ENCODE results near the gene MAN1A1. TPM values are rescaled to one million over a fixed set of nuclear protein-coding genes. Genes with fewer than 3 reads are reported as not detected.

The MAN1A1 gene
- total RNA-seq, 1 donor from 2014 or later, result 75.5 TPM

DNA sequence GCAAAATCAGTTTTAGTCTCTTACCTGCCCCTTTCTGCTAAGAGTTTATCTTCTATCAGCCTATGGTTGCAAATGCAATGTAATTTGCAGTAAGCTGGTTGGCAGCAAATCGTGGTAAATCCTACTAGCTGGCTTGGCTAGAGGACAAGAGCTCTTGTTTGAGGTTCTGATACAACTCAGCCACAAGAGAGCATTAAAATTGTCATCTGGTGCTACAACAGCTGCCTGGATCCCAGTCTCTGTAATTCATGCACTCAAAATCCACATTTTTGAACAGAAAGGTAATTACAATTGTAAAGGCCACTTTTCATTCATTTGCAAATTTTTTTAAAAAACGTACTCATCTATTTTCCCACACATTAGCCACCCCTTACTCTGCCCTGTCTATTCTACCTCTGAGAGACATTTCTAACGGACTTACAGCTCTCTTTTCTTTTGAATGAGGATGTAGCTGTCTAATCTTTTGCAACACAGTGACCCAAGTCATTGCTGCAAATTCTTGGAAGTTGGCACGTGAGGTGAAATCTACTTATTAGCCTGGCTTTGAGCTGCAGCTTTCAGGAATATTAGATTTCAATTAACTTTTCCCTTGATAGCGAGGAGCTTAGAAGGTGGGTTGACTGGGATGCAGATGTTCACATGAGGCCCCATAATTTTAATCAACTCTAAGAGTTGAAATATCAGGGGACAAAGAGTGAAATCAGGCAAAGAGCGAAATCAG, 217.1 kb downstream of the MAN1A1 start:
- TF ChIP-seq, protein P1, sequence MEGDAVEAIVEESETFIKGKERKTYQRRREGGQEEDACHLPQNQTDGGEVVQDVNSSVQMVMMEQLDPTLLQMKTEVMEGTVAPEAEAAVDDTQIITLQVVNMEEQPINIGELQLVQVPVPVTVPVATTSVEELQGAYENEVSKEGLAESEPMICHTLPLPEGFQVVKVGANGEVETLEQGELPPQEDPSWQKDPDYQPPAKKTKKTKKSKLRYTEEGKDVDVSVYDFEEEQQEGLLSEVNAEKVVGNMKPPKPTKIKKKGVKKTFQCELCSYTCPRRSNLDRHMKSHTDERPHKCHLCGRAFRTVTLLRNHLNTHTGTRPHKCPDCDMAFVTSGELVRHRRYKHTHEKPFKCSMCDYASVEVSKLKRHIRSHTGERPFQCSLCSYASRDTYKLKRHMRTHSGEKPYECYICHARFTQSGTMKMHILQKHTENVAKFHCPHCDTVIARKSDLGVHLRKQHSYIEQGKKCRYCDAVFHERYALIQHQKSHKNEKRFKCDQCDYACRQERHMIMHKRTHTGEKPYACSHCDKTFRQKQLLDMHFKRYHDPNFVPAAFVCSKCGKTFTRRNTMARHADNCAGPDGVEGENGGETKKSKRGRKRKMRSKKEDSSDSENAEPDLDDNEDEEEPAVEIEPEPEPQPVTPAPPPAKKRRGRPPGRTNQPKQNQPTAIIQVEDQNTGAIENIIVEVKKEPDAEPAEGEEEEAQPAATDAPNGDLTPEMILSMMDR (IDR thresholded peaks at IDR 0.05), result no peak
- intact Hi-C loops (cut with DNase I), result no loop called here
- H3K4me3 ChIP-seq, result no peak overlapping the region
- no peak for DNase-seq (ENCODE audit: low spot score in 2 of 2)
- no peaks in the 10 kb centered on the region for H3K36me3 ChIP-seq
- no peaks in the 10 kb centered on the region for H3K27me3 ChIP-seq
- peaks cover 4 to 11% of the 10 kb centered on the region in 2 donors for H3K4me1 ChIP-seq
- no peaks in the 10 kb centered on the region for H3K9me3 ChIP-seq
- no peak overlapping the region for H3K27ac ChIP-seq

DNA sequence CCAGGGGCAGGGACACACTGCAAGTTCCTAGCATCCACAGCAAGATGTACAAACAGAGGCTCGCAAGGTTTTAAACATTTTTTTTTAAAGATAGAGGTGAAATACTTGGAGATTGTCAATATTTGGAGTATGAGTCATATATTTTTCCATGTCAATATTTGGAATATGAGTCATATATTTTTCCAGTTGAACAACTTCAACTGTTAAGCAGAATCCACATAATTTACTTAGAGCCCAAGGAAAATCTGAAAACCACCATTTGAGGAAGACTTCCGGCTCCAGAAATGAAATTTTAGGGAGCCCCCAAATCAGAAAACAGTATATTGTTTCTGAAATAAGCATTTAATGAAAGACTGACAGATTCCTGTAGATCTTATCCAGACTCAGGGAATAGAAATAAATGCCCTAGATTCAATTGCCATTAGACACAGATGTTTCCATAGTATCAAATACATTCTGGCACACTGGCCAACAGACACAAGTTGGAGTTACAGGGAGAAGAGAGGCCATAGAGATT, 219.5 kb downstream of the MAN1A1 start:
- H3K4me1 ChIP-seq, result peaks cover 4 to 11% of the 10 kb centered on the region in 2 donors
- intact Hi-C loops (cut with DNase I), result loop anchor here (2.0 kb wide), 1 partner anchor 219 kb away; the partner anchor contains the start of gene MAN1A1
- H3K27me3 ChIP-seq, result no peaks in the 10 kb centered on the region
- H3K4me3 ChIP-seq, result no peak overlapping the region
- TF ChIP-seq, protein P1 (IDR thresholded peaks at IDR 0.05), result no peak
- no peaks in the 10 kb centered on the region for H3K9me3 ChIP-seq
- no peaks in the 10 kb centered on the region for H3K36me3 ChIP-seq
- peak overlapping the region; percentile 14 to 47 for H3K27ac ChIP-seq
- no peak for DNase-seq (ENCODE audit: low spot score in 2 of 2)

DNA sequence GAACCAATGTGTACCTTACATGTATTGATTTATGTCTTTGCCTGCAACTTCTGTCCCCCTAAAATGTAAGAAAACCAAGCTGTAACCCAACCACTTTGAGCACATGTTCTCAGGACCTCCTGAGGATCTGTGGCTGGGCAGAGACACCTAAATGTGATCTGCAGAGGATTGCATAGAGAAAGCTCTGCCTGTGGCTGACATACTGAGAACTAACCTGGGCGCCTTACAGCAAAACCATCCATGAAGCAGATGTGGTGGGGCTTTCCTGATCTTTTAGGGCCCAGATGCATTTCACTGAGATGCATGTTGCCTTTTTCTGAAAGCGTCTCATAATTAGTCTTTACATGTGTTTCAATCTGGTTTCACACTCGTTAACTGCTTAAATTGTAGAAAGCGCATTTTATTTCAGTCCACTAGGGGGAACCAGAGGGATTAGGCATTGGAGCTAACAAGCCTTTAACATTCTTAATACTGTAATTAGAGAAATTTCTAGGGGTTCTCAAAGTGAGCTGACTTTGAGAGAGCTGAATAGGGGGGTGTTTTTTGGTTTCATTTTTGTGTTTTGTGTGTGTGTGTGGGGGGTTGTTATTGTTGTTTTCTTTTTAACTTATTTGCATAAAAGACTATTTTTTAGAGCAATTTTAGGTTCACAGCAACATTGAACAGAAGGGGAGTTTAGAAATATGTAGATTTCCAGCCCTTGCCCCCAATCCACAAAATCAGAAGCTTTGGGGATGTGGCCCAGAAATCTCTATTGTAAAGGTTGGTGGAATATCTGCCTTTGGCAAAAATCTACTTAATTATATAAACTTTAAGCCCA, 220.2 kb downstream of the MAN1A1 start:
- H3K9me3 ChIP-seq, result no peaks in the 10 kb centered on the region
- no peaks in the 10 kb centered on the region for H3K36me3 ChIP-seq
- intact Hi-C loops (cut with DNase I), result loop anchor here (2.0 kb wide), 1 partner anchor 219 kb away; the partner anchor contains the start of gene MAN1A1
- H3K27me3 ChIP-seq, result no peaks in the 10 kb centered on the region
- H3K4me1 ChIP-seq, result peaks cover 4 to 11% of the 10 kb centered on the region in 2 donors
- H3K27ac ChIP-seq, result peak overlapping the region; percentile 14 to 47
- no peak for DNase-seq (ENCODE audit: low spot score in 2 of 2)
- TF ChIP-seq, protein P1 (IDR thresholded peaks at IDR 0.05), result peak; percentile 53 to 85 (median 85)
- no peak overlapping the region for H3K4me3 ChIP-seq

DNA sequence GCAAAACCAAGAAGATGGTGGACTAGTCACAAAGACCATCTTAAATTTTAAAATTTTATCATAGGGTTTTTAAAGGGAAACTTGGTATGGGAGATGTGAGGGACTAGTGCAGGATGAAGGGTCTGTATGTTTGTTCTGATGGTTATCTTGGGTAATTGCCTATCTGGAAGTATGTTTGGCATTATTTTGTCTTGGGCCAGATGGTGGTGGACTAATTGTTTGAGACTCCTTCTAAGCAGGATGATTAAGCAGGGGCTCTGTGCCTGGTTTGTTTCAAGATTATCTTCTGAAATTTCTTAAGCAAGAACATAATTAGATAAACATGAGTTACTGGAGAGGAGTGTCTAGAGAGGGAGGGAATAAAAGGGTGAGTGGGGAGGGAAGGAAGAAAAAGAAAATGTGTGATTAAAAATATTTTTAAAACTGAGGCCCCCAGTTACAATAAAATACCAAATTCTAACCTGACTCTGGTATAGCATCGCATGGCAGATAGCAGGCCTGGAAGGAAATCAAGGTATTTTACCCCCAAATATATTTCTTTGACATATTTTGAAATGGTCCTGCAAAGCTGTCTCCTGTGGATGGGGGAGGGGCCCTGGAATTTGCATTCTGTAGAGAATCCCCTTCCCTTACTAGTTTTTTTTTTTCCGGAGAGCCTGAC, 221.2 kb downstream of the MAN1A1 start:
- no peak for DNase-seq (ENCODE audit: low spot score in 2 of 2)
- TF ChIP-seq, protein P1 (IDR thresholded peaks at IDR 0.05), result no peak
- peaks cover 4 to 11% of the 10 kb centered on the region in 2 donors for H3K4me1 ChIP-seq
- no peaks in the 10 kb centered on the region for H3K36me3 ChIP-seq
- no peaks in the 10 kb centered on the region for H3K9me3 ChIP-seq
- no peak overlapping the region for H3K4me3 ChIP-seq
- H3K27me3 ChIP-seq, result no peaks in the 10 kb centered on the region
- no peak overlapping the region for H3K27ac ChIP-seq
- intact Hi-C loops (cut with DNase I), result loop anchor here (2.0 kb wide), 1 partner anchor 220 kb away; the partner anchor contains the start of gene MAN1A1

DNA sequence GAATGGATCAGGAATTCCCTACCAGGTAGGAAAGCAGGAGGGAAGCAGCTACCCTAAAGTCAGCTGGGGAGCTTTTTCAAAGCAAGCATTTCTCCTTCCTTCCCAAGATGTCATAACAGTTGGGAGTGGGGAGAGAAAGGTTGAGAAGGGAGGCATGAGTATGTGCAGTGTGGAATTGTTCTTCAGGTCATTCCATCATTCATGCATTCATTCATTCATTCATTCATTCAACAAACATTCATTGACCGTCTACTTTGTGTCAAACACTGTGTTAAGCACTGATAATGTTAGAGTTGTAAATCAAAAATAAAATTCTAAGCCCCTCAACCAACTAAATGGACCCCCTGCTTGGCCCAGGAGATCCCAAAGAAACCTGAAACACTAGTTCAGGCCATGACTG, 221.9 kb downstream of the MAN1A1 start:
- Histone ChIP-seq H3K4me1 (peaks cover 4 to 11% of the 10 kb centered on the region in 2 donors), H3K4me3 (no peak overlapping the region), H3K9me3 (no peaks in the 10 kb centered on the region), H3K27ac (no peak overlapping the region), H3K27me3 (no peaks in the 10 kb centered on the region), H3K36me3 (no peaks in the 10 kb centered on the region)
- TF ChIP-seq, protein P1 (IDR thresholded peaks at IDR 0.05), result no peak
- intact Hi-C loops (cut with DNase I), result loop anchor here (2.0 kb wide), 1 partner anchor 221 kb away; the partner anchor contains the start of gene MAN1A1
- no peak for DNase-seq (ENCODE audit: low spot score in 2 of 2)
